Measurements from ENCODE around the gene MAP3K7CL. TPM values are rescaled to one million over a fixed set of nuclear protein-coding genes. Genes with fewer than 3 reads are reported as not detected.

MAP3K7CL gene
- polyA plus RNA-seq (2012; ENCODE audit: insufficient read length, low read depth), result not detected

GRCh38 chr21:29130270-29130969 is at the start of gene MAP3K7CL:
MAP3K7CL (plus strand) TSS chr21:29130644; CDS start chr21:29133345, 2,701 bp downstream.
- TF ChIP-seq SIN3A (IDR thresholded peaks at IDR 0.05; ENCODE audit: borderline replicate concordance, insufficient read depth, low read length) (no peak), TAF1 (IDR thresholded peaks at IDR 0.05; ENCODE audit: borderline replicate concordance, insufficient read depth, low read length) (no peak), REST (IDR thresholded peaks at IDR 0.05; ENCODE audit: insufficient read depth in 1 of 2, low read depth in 2 of 2, low read length in 2 of 2) (no peak), POLR2AphosphoS5 (IDR thresholded peaks at IDR 0.05; ENCODE audit: low read depth, low read length) (no peak), FOXP2 (optimal IDR thresholded peaks at IDR 0.05; ENCODE audit: borderline replicate concordance, extremely low read depth, extremely low read length, insufficient read depth) (no peak)

GRCh38 chr21:29082046-29082815 is 48.2 kb upstream of the MAP3K7CL start:
- TF ChIP-seq SIN3A (IDR thresholded peaks at IDR 0.05; ENCODE audit: borderline replicate concordance, insufficient read depth, low read length), result no peak
- no peak for TF ChIP-seq POLR2AphosphoS5 (IDR thresholded peaks at IDR 0.05; ENCODE audit: low read depth, low read length)
- TF ChIP-seq TAF1 (IDR thresholded peaks at IDR 0.05; ENCODE audit: borderline replicate concordance, insufficient read depth, low read length), result no peak
- no peak for TF ChIP-seq FOXP2 (optimal IDR thresholded peaks at IDR 0.05; ENCODE audit: borderline replicate concordance, extremely low read depth, extremely low read length, insufficient read depth)
- no peak for TF ChIP-seq REST (IDR thresholded peaks at IDR 0.05; ENCODE audit: insufficient read depth in 1 of 2, low read depth in 2 of 2, low read length in 2 of 2)

- TF ChIP-seq POLR2AphosphoS5 (IDR thresholded peaks at IDR 0.05; ENCODE audit: low read depth, low read length) (no peak), FOXP2 (optimal IDR thresholded peaks at IDR 0.05; ENCODE audit: borderline replicate concordance, extremely low read depth, extremely low read length, insufficient read depth) (no peak), REST (IDR thresholded peaks at IDR 0.05; ENCODE audit: insufficient read depth in 1 of 2, low read depth in 2 of 2, low read length in 2 of 2) (no peak), TAF1 (IDR thresholded peaks at IDR 0.05; ENCODE audit: borderline replicate concordance, insufficient read depth, low read length) (no peak), SIN3A (IDR thresholded peaks at IDR 0.05; ENCODE audit: borderline replicate concordance, insufficient read depth, low read length) (no peak)
Measured at GRCh38 chr21:29083306-29083705, 47.1 kb upstream of the MAP3K7CL start.

GRCh38 chr21:29084372-29084771 is 46.1 kb upstream of the MAP3K7CL start:
- TF ChIP-seq SIN3A (IDR thresholded peaks at IDR 0.05; ENCODE audit: borderline replicate concordance, insufficient read depth, low read length) (no peak), TAF1 (IDR thresholded peaks at IDR 0.05; ENCODE audit: borderline replicate concordance, insufficient read depth, low read length) (no peak), REST (IDR thresholded peaks at IDR 0.05; ENCODE audit: insufficient read depth in 1 of 2, low read depth in 2 of 2, low read length in 2 of 2) (no peak), FOXP2 (optimal IDR thresholded peaks at IDR 0.05; ENCODE audit: borderline replicate concordance, extremely low read depth, extremely low read length, insufficient read depth) (no peak), POLR2AphosphoS5 (IDR thresholded peaks at IDR 0.05; ENCODE audit: low read depth, low read length) (no peak)
